OCI-LY1 (cell line): Measurements from ENCODE around the gene SERP2.

Experiments used
- H2AFZ ChIP-seq: fragments of 200-600 bp; sonication (generic), shearing (Covaris generic); 2 replicates; pipeline ENCODE4 v1.6.0; 2014; ENCODE audit warnings: antibody characterized with exemption, mild to moderate bottlenecking, low read length
- H3F3A ChIP-seq: fragments of 200-600 bp; sonication (generic), shearing (Covaris generic); 2 replicates; pipeline ENCODE4 v1.6.0; 2014; ENCODE audit warnings: mild to moderate bottlenecking, antibody characterized with exemption, low read length, moderate library complexity; ENCODE audit not compliant: insufficient read depth
- H3K27ac ChIP-seq: fragments of 200-600 bp; sonication (generic); 2 replicates; pipeline ENCODE4 v1.5.1; 2014; ENCODE audit warnings: low read length, mixed run types, mild to moderate bottlenecking, low read depth; ENCODE audit not compliant: poor library complexity, severe bottlenecking
- H3K27me3 ChIP-seq: fragments of 200-600 bp; sonication (generic); 2 replicates; pipeline ENCODE4 v1.6.0; 2014; ENCODE audit warnings: antibody characterized with exemption, mild to moderate bottlenecking, low read length, moderate library complexity; ENCODE audit not compliant: insufficient read depth
- H3K36me3 ChIP-seq: fragments of 200-600 bp; sonication (generic); 2 replicates; pipeline ENCODE4 v1.6.1; 2014; ENCODE audit warnings: mild to moderate bottlenecking, antibody characterized with exemption, low read length, moderate library complexity, mixed read lengths; ENCODE audit not compliant: insufficient read depth
- H3K4me1 ChIP-seq: fragments of 200-600 bp; sonication (generic); 2 replicates; pipeline ENCODE4 v1.5.1; 2014; ENCODE audit warnings: mild to moderate bottlenecking, low read length, moderate library complexity; ENCODE audit not compliant: insufficient read depth, severe bottlenecking
- H3K4me2 ChIP-seq: fragments of 200-600 bp; sonication (generic), shearing (Covaris generic); 2 replicates; pipeline ENCODE4 v1.6.1; 2014; ENCODE audit warnings: low read length
- H3K4me3 ChIP-seq: fragments of 200-600 bp; sonication (generic); 2 replicates; pipeline ENCODE4 v1.5.1; 2014; ENCODE audit warnings: low read length, low read depth, mild to moderate bottlenecking, mixed read lengths; ENCODE audit not compliant: poor library complexity, severe bottlenecking
- H3K79me2 ChIP-seq: fragments of 200-600 bp; shearing (Covaris generic); 2 replicates; pipeline ENCODE4 v1.6.1; 2016; ENCODE audit warnings: mixed run types, low read length, mixed read lengths; ENCODE audit not compliant: insufficient read depth
- H3K9ac ChIP-seq: fragments of 200-600 bp; sonication (generic), shearing (Covaris generic); 2 replicates; pipeline ENCODE4 v1.6.1; 2014; ENCODE audit warnings: mild to moderate bottlenecking, low read length, mixed read lengths
- H3K9me2 ChIP-seq: fragments of 200-600 bp; sonication (generic), shearing (Covaris generic); 2 replicates; pipeline ENCODE4 v1.6.1; 2014; ENCODE audit warnings: low read depth, mild to moderate bottlenecking, low read length, mixed read lengths
- H3K9me3 ChIP-seq: fragments of 200-600 bp; shearing (Covaris generic); 2 replicates; pipeline ENCODE4 v1.6.1; 2014; ENCODE audit warnings: low read length, mixed read lengths
- H4K20me1 ChIP-seq: fragments of 200-600 bp; sonication (generic), shearing (Covaris generic); 2 replicates; pipeline ENCODE4 v1.6.0; 2016; ENCODE audit warnings: mild to moderate bottlenecking, low read length; ENCODE audit not compliant: insufficient read depth
- CTCF ChIP-seq: fragments of 200-600 bp; sonication (generic), shearing (Covaris generic); IDR thresholded peaks from 2 replicates; pipeline ENCODE4 v1.5.1; 2017; ENCODE audit warnings: mild to moderate bottlenecking, antibody characterized with exemption, low read length, moderate library complexity, mixed read lengths
- EZH2 ChIP-seq: fragments of 200-600 bp; sonication (generic), shearing (Covaris generic); IDR thresholded peaks from 2 replicates; pipeline ENCODE4 v1.8.0; 2017; ENCODE audit warnings: borderline replicate concordance, mixed run types, mild to moderate bottlenecking, antibody characterized with exemption, low read length, moderate library complexity, mixed read lengths

Gene SERP2

GRCh38 chr13:44429311-44429710, 55.7 kb downstream of the SERP2 start:
- no peaks in the 10 kb centered on the region for H3K9me2 ChIP-seq
- no peaks in the 10 kb centered on the region for H3F3A ChIP-seq
- TF ChIP-seq CTCF: no peak
- TF ChIP-seq EZH2: no peak
- H3K4me2 ChIP-seq: no peak overlapping the region
- no peaks in the 10 kb centered on the region for H4K20me1 ChIP-seq
- H3K36me3 ChIP-seq: peaks cover 18% of the 10 kb centered on the region
- peaks cover 9% of the 10 kb centered on the region for H3K4me1 ChIP-seq
- H3K4me3 ChIP-seq: no peak overlapping the region
- H3K9me3 ChIP-seq: no peaks in the 10 kb centered on the region; the same call in 1 of the 2 replicates
- no peaks in the 10 kb centered on the region for H3K79me2 ChIP-seq
- no peaks in the 10 kb centered on the region; the same call in 1 of the 2 replicates for H3K27me3 ChIP-seq
- H3K27ac ChIP-seq: no peak overlapping the region
- no peak overlapping the region for H2AFZ ChIP-seq
- no peak overlapping the region for H3K9ac ChIP-seq

GRCh38 chr13:44431150-44431549, 57.5 kb downstream of the SERP2 start:
- Histone ChIP-seq H3K4me2 (no peak overlapping the region), H3K9ac (no peak overlapping the region), H3K9me2 (no peaks in the 10 kb centered on the region), H3K36me3 (peaks cover 20% of the 10 kb centered on the region), H3K79me2 (no peaks in the 10 kb centered on the region), H3K9me3 (no peaks in the 10 kb centered on the region; the same call in 1 of the 2 replicates), H3K27ac (no peak overlapping the region), H3K27me3 (no peaks in the 10 kb centered on the region), H3K4me1 (peaks cover 9% of the 10 kb centered on the region), H2AFZ (no peak overlapping the region), H3F3A (no peaks in the 10 kb centered on the region), H4K20me1 (no peaks in the 10 kb centered on the region), H3K4me3 (no peak overlapping the region)
- TF ChIP-seq EZH2 (no peak), CTCF (no peak)

GRCh38 chr13:44432650-44433049, 59.0 kb downstream of the SERP2 start:
- H3K9ac ChIP-seq: no peak overlapping the region
- H3K27me3 ChIP-seq: no peaks in the 10 kb centered on the region
- H3K4me1 ChIP-seq: peaks cover 20% of the 10 kb centered on the region
- no peaks in the 10 kb centered on the region for H3K9me2 ChIP-seq
- no peaks in the 10 kb centered on the region for H3F3A ChIP-seq
- no peaks in the 10 kb centered on the region for H3K79me2 ChIP-seq
- no peaks in the 10 kb centered on the region for H3K9me3 ChIP-seq
- H3K4me3 ChIP-seq: no peak overlapping the region
- peaks cover 16% of the 10 kb centered on the region for H3K36me3 ChIP-seq
- H4K20me1 ChIP-seq: no peaks in the 10 kb centered on the region
- no peak overlapping the region for H2AFZ ChIP-seq
- no peak for TF ChIP-seq CTCF
- no peak for TF ChIP-seq EZH2
- no peak overlapping the region for H3K4me2 ChIP-seq
- no peak overlapping the region for H3K27ac ChIP-seq
